ENCODE measurements around the gene TRDMT1. TPM values are rescaled to one million over a fixed set of nuclear protein-coding genes. Genes with fewer than 3 reads are reported as not detected.

Gene TRDMT1
- total RNA-seq, 1 donor = 19.1 TPM

- DNase-seq (ENCODE audit: low read depth) = no peak
- H3K4me3 ChIP-seq (ENCODE audit: low read depth, low read length) = no peak overlapping the region
- TF ChIP-seq CTCF (IDR thresholded peaks at IDR 0.05; ENCODE audit: insufficient read depth, low read length) = no peak
These were observed 45.6 kb downstream of the TRDMT1 start for GRCh38 chr10:17155826-17156225.

- no peak for TF ChIP-seq CTCF (IDR thresholded peaks at IDR 0.05; ENCODE audit: insufficient read depth, low read length)
- no peak for DNase-seq (ENCODE audit: low read depth)
- no peak overlapping the region for H3K4me3 ChIP-seq (ENCODE audit: low read depth, low read length)
These were observed 47.4 kb downstream of the TRDMT1 start for GRCh38 chr10:17154116-17154515.

GRCh38 chr10:17153321-17153720 is 48.2 kb downstream of the TRDMT1 start:
- no peak overlapping the region for H3K4me3 ChIP-seq (ENCODE audit: low read depth, low read length)
- no peak for TF ChIP-seq CTCF (IDR thresholded peaks at IDR 0.05; ENCODE audit: insufficient read depth, low read length)

GRCh38 chr10:17151716-17152115 is 49.8 kb downstream of the TRDMT1 start:
- TF ChIP-seq CTCF (IDR thresholded peaks at IDR 0.05; ENCODE audit: insufficient read depth, low read length) = no peak
- H3K4me3 ChIP-seq (ENCODE audit: low read depth, low read length) = no peak overlapping the region

More at GRCh38 chr10:17153321-17153720, 48.2 kb downstream of the TRDMT1 start:
- DNase-seq (ENCODE audit: low read depth) = no peak

GRCh38 chr10:17147884-17148489 is 53.5 kb downstream of the TRDMT1 start:
- TF ChIP-seq CTCF (IDR thresholded peaks at IDR 0.05; ENCODE audit: insufficient read depth, low read length) = no peak
- H3K4me3 ChIP-seq (ENCODE audit: low read depth, low read length) = no peak overlapping the region
- no peak for DNase-seq (ENCODE audit: low read depth)

More at GRCh38 chr10:17151716-17152115, 49.8 kb downstream of the TRDMT1 start:
- DNase-seq (ENCODE audit: low read depth) = no peak

GRCh38 chr10:17146892-17147291 is 54.6 kb downstream of the TRDMT1 start:
- no peak for DNase-seq (ENCODE audit: low read depth)
- H3K4me3 ChIP-seq (ENCODE audit: low read depth, low read length) = no peak overlapping the region
- no peak for TF ChIP-seq CTCF (IDR thresholded peaks at IDR 0.05; ENCODE audit: insufficient read depth, low read length)

GRCh38 chr10:17145239-17145638 is 56.2 kb downstream of the TRDMT1 start:
- no peak overlapping the region for H3K4me3 ChIP-seq (ENCODE audit: low read depth, low read length)
- TF ChIP-seq CTCF (IDR thresholded peaks at IDR 0.05; ENCODE audit: insufficient read depth, low read length) = no peak
- no peak for DNase-seq (ENCODE audit: low read depth)

Measured in fibroblast of the aortic adventitia (primary cell).